Measurements from ENCODE around the gene FAM149A. TPM values are rescaled to one million over a fixed set of nuclear protein-coding genes. Genes with fewer than 3 reads are reported as not detected.

The FAM149A gene
- total RNA-seq, 1 donor from 2014 or later = 6.8 TPM

GRCh38 chr4:186150926-186151325, 46.4 kb downstream of the FAM149A start:
- Histone ChIP-seq H3K4me1 (ENCODE audit: control insufficient read depth in 3 of 3, insufficient read depth in 3 of 3, low read length in 3 of 3) (no peaks in the 10 kb centered on the region), H3K27ac (ENCODE audit: low read depth, low read length) (no peak overlapping the region), H3K9me3 (ENCODE audit: control insufficient read depth in 3 of 3, low read length in 3 of 3) (no peaks in the 10 kb centered on the region)

GRCh38 chr4:186151499-186151898, 47.0 kb downstream of the FAM149A start:
- Histone ChIP-seq H3K36me3 (ENCODE audit: control insufficient read depth in 3 of 3, insufficient read depth in 3 of 3, low read length in 3 of 3) (peaks cover 0 to 15% (median 2%) of the 10 kb centered on the region in 3 donors), H3K4me1 (ENCODE audit: control insufficient read depth in 3 of 3, insufficient read depth in 3 of 3, low read length in 3 of 3) (no peaks in the 10 kb centered on the region), H3K27me3 (ENCODE audit: control insufficient read depth in 3 of 3, insufficient read depth in 3 of 3, low read length in 3 of 3) (no peaks in the 10 kb centered on the region), H3K27ac (ENCODE audit: low read depth, low read length) (no peak overlapping the region), H3K9me3 (ENCODE audit: control insufficient read depth in 3 of 3, low read length in 3 of 3) (no peaks in the 10 kb centered on the region), H3K4me3 (ENCODE audit: low read length in 3 of 3) (no peak overlapping the region), H3K9ac (ENCODE audit: low read depth in 1 of 3, low read length in 3 of 3) (no peak overlapping the region)

More at GRCh38 chr4:186150926-186151325, 46.4 kb downstream of the FAM149A start:
- H3K27me3 ChIP-seq (ENCODE audit: control insufficient read depth in 3 of 3, insufficient read depth in 3 of 3, low read length in 3 of 3) = no peaks in the 10 kb centered on the region
- peaks cover 0 to 15% (median under 1%) of the 10 kb centered on the region in 3 donors for H3K36me3 ChIP-seq (ENCODE audit: control insufficient read depth in 3 of 3, insufficient read depth in 3 of 3, low read length in 3 of 3)
- H3K4me3 ChIP-seq (ENCODE audit: low read length in 3 of 3) = no peak overlapping the region
- no peak overlapping the region for H3K9ac ChIP-seq (ENCODE audit: low read depth in 1 of 3, low read length in 3 of 3)

- no peak overlapping the region for H3K4me3 ChIP-seq (ENCODE audit: low read length in 3 of 3)
- no peaks in the 10 kb centered on the region for H3K4me1 ChIP-seq (ENCODE audit: control insufficient read depth in 3 of 3, insufficient read depth in 3 of 3, low read length in 3 of 3)
- H3K36me3 ChIP-seq (ENCODE audit: control insufficient read depth in 3 of 3, insufficient read depth in 3 of 3, low read length in 3 of 3) = peaks cover 0 to 19% (median 13%) of the 10 kb centered on the region in 3 donors
- no peak overlapping the region for H3K9ac ChIP-seq (ENCODE audit: low read depth in 1 of 3, low read length in 3 of 3)
- no peaks in the 10 kb centered on the region for H3K27me3 ChIP-seq (ENCODE audit: control insufficient read depth in 3 of 3, insufficient read depth in 3 of 3, low read length in 3 of 3)
- H3K27ac ChIP-seq (ENCODE audit: low read depth, low read length) = no peak overlapping the region
- no peaks in the 10 kb centered on the region for H3K9me3 ChIP-seq (ENCODE audit: control insufficient read depth in 3 of 3, low read length in 3 of 3)
Measured at GRCh38 chr4:186158021-186158813, 53.7 kb downstream of the FAM149A start.

- Histone ChIP-seq H3K9ac (ENCODE audit: low read depth in 1 of 3, low read length in 3 of 3) (no peak overlapping the region), H3K9me3 (ENCODE audit: control insufficient read depth in 3 of 3, low read length in 3 of 3) (no peaks in the 10 kb centered on the region), H3K27me3 (ENCODE audit: control insufficient read depth in 3 of 3, insufficient read depth in 3 of 3, low read length in 3 of 3) (no peaks in the 10 kb centered on the region), H3K4me1 (ENCODE audit: control insufficient read depth in 3 of 3, insufficient read depth in 3 of 3, low read length in 3 of 3) (no peaks in the 10 kb centered on the region), H3K4me3 (ENCODE audit: low read length in 3 of 3) (no peak overlapping the region), H3K36me3 (ENCODE audit: control insufficient read depth in 3 of 3, insufficient read depth in 3 of 3, low read length in 3 of 3) (peaks cover 0 to 13% (median 13%) of the 10 kb centered on the region in 3 donors), H3K27ac (ENCODE audit: low read depth, low read length) (no peak overlapping the region)
Measured at GRCh38 chr4:186158966-186159365, 54.5 kb downstream of the FAM149A start.

- H3K4me1 ChIP-seq (ENCODE audit: control insufficient read depth in 3 of 3, insufficient read depth in 3 of 3, low read length in 3 of 3) = no peaks in the 10 kb centered on the region
- H3K36me3 ChIP-seq (ENCODE audit: control insufficient read depth in 3 of 3, insufficient read depth in 3 of 3, low read length in 3 of 3) = peaks cover 0 to 13% (median 11%) of the 10 kb centered on the region in 3 donors
- no peak overlapping the region for H3K9ac ChIP-seq (ENCODE audit: low read depth in 1 of 3, low read length in 3 of 3)
- no peak overlapping the region for H3K27ac ChIP-seq (ENCODE audit: low read depth, low read length)
- no peak overlapping the region for H3K4me3 ChIP-seq (ENCODE audit: low read length in 3 of 3)
- no peaks in the 10 kb centered on the region for H3K9me3 ChIP-seq (ENCODE audit: control insufficient read depth in 3 of 3, low read length in 3 of 3)
- no peaks in the 10 kb centered on the region for H3K27me3 ChIP-seq (ENCODE audit: control insufficient read depth in 3 of 3, insufficient read depth in 3 of 3, low read length in 3 of 3)
Measured at GRCh38 chr4:186159613-186160012, 55.1 kb downstream of the FAM149A start.

GRCh38 chr4:186161138-186161537, 56.6 kb downstream of the FAM149A start:
- Histone ChIP-seq H3K9ac (ENCODE audit: low read depth in 1 of 3, low read length in 3 of 3) (no peak overlapping the region), H3K4me1 (ENCODE audit: control insufficient read depth in 3 of 3, insufficient read depth in 3 of 3, low read length in 3 of 3) (no peaks in the 10 kb centered on the region), H3K36me3 (ENCODE audit: control insufficient read depth in 3 of 3, insufficient read depth in 3 of 3, low read length in 3 of 3) (peaks cover 0 to 11% (median 11%) of the 10 kb centered on the region in 3 donors), H3K9me3 (ENCODE audit: control insufficient read depth in 3 of 3, low read length in 3 of 3) (no peaks in the 10 kb centered on the region), H3K27me3 (ENCODE audit: control insufficient read depth in 3 of 3, insufficient read depth in 3 of 3, low read length in 3 of 3) (no peaks in the 10 kb centered on the region), H3K27ac (ENCODE audit: low read depth, low read length) (no peak overlapping the region), H3K4me3 (ENCODE audit: low read length in 3 of 3) (no peak overlapping the region)

- Histone ChIP-seq H3K4me1 (ENCODE audit: control insufficient read depth in 3 of 3, insufficient read depth in 3 of 3, low read length in 3 of 3) (no peaks in the 10 kb centered on the region), H3K9me3 (ENCODE audit: control insufficient read depth in 3 of 3, low read length in 3 of 3) (no peaks in the 10 kb centered on the region), H3K4me3 (ENCODE audit: low read length in 3 of 3) (no peak overlapping the region), H3K9ac (ENCODE audit: low read depth in 1 of 3, low read length in 3 of 3) (no peak overlapping the region), H3K36me3 (ENCODE audit: control insufficient read depth in 3 of 3, insufficient read depth in 3 of 3, low read length in 3 of 3) (no peaks in the 10 kb centered on the region), H3K27me3 (ENCODE audit: control insufficient read depth in 3 of 3, insufficient read depth in 3 of 3, low read length in 3 of 3) (no peaks in the 10 kb centered on the region), H3K27ac (ENCODE audit: low read depth, low read length) (no peak overlapping the region)
Measured at GRCh38 chr4:186166852-186167512, 62.5 kb downstream of the FAM149A start.

- no peaks in the 10 kb centered on the region for H3K36me3 ChIP-seq (ENCODE audit: control insufficient read depth in 3 of 3, insufficient read depth in 3 of 3, low read length in 3 of 3)
- no peak overlapping the region for H3K27ac ChIP-seq (ENCODE audit: low read depth, low read length)
Measured at GRCh38 chr4:186167605-186168004, 63.1 kb downstream of the FAM149A start.

GRCh38 chr4:186168750-186169149, 64.2 kb downstream of the FAM149A start:
- Histone ChIP-seq H3K27me3 (ENCODE audit: control insufficient read depth in 3 of 3, insufficient read depth in 3 of 3, low read length in 3 of 3) (no peaks in the 10 kb centered on the region), H3K4me1 (ENCODE audit: control insufficient read depth in 3 of 3, insufficient read depth in 3 of 3, low read length in 3 of 3) (no peaks in the 10 kb centered on the region), H3K27ac (ENCODE audit: low read depth, low read length) (no peak overlapping the region), H3K9ac (ENCODE audit: low read depth in 1 of 3, low read length in 3 of 3) (no peak overlapping the region), H3K9me3 (ENCODE audit: control insufficient read depth in 3 of 3, low read length in 3 of 3) (no peaks in the 10 kb centered on the region), H3K4me3 (ENCODE audit: low read length in 3 of 3) (no peak overlapping the region), H3K36me3 (ENCODE audit: control insufficient read depth in 3 of 3, insufficient read depth in 3 of 3, low read length in 3 of 3) (no peaks in the 10 kb centered on the region)

More at GRCh38 chr4:186167605-186168004, 63.1 kb downstream of the FAM149A start:
- no peaks in the 10 kb centered on the region for H3K4me1 ChIP-seq (ENCODE audit: control insufficient read depth in 3 of 3, insufficient read depth in 3 of 3, low read length in 3 of 3)
- H3K4me3 ChIP-seq (ENCODE audit: low read length in 3 of 3) = no peak overlapping the region
- H3K9ac ChIP-seq (ENCODE audit: low read depth in 1 of 3, low read length in 3 of 3) = no peak overlapping the region
- H3K27me3 ChIP-seq (ENCODE audit: control insufficient read depth in 3 of 3, insufficient read depth in 3 of 3, low read length in 3 of 3) = no peaks in the 10 kb centered on the region
- no peaks in the 10 kb centered on the region for H3K9me3 ChIP-seq (ENCODE audit: control insufficient read depth in 3 of 3, low read length in 3 of 3)

- no peaks in the 10 kb centered on the region for H3K9me3 ChIP-seq (ENCODE audit: control insufficient read depth in 3 of 3, low read length in 3 of 3)
- no peaks in the 10 kb centered on the region for H3K36me3 ChIP-seq (ENCODE audit: control insufficient read depth in 3 of 3, insufficient read depth in 3 of 3, low read length in 3 of 3)
Measured at GRCh38 chr4:186169333-186169944, 64.9 kb downstream of the FAM149A start.

More at GRCh38 chr4:186169333-186169944, 64.9 kb downstream of the FAM149A start:
- Histone ChIP-seq H3K27ac (ENCODE audit: low read depth, low read length) (no peak overlapping the region), H3K9ac (ENCODE audit: low read depth in 1 of 3, low read length in 3 of 3) (no peak overlapping the region), H3K27me3 (ENCODE audit: control insufficient read depth in 3 of 3, insufficient read depth in 3 of 3, low read length in 3 of 3) (no peaks in the 10 kb centered on the region), H3K4me1 (ENCODE audit: control insufficient read depth in 3 of 3, insufficient read depth in 3 of 3, low read length in 3 of 3) (no peaks in the 10 kb centered on the region), H3K4me3 (ENCODE audit: low read length in 3 of 3) (no peak overlapping the region)
